OCI-M1 (cell line): Measurements from ENCODE around the gene TWIST2.

ENCODE experiments used
- DNase-seq: peaks from one replicate; lab custom pipeline; 2025; lab: John Stamatoyannopoulos, UW

TWIST2 gene

DNA sequence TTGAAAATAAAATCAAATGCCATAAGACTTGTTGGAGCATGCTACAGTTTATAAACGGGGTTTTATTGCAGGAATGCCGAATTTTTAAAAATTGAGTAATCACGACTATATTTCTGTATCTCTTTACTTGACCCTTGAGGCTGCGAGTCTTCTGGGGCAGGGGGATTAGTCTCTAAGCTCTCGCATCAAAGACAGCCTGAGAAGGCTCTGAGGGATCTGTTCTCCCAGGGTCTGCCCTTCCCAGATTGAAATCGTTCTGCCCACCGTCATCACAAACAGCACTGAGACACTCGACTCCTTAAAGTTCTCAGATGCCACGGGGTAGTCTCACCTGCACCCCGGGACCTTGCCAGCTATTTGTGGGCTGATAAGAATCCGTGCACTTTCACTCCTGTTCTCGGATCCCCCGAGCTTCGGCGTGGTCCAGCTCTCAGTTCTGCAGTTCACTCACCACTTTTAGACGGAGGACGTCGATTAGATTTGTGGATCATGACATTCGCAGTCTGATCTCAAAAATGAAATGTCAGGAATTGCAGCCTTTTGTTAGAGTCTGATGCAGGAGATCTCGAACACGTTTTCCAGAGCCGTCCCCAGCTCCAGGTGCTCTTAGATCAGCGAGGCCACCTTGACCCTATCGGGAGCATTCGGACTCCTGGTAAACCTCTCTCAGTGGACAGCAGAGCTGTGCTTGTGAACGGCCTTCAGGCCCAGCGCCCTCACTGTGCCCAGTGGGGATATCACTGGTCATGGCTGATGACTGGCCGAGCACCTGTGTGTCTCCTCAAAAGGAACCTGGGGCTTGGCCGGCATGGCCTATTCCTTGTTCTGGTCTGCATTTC, 43.0 kb downstream of the TWIST2 start:
- no peak for DNase-seq

DNA sequence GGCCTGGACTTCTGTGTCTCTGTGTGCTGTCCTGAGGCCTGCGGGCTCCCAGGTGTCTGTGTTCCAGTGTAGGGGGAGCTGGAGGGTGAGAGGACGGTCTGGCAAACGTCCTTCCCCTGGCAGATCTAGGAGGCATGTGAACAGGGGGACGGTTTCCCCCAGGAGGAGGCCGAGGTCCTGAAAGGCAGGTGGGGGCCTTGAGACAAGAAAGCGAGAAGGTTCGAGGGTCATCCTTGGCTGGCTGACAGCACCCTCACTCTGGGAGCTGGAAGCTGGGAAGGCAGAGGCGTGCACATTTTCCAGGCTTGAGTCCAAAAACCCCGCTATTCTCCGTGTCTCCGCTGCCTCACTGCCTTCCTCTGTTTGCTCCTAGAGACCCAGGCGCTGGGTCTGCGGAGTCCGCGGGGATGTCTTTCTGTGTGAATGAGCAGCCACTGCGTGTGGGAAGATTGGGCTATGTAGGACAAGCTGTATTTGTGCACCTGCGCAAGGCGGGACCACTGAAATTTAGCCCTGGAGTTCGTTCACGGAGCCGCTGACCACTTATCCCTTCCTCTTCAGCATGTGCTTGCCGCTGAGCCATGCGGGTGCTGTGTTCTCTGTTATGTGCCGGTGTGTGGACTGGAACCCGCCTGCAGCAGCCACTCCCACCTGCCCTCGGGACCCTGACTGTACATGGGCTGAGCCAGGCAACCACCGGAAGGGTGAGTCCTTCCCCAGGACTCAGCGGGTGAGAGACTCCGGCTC, 43.7 kb downstream of the TWIST2 start:
- no peak for DNase-seq

DNA sequence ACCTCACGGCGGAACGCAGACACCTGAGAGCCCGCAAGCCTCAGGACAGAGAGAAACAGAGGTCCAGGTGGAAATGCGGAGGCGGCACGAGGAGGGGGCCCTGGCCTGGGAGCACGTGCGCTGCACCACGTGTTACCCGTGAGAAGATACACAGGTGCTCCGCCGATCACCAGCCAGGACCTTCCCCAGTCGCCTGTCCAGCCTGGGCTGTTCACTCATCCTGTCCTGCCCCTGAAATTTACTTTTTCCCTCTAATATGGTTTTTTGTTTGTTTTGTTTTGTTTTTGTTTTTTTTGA, 44.3 kb downstream of the TWIST2 start:
- no peak for DNase-seq

DNA sequence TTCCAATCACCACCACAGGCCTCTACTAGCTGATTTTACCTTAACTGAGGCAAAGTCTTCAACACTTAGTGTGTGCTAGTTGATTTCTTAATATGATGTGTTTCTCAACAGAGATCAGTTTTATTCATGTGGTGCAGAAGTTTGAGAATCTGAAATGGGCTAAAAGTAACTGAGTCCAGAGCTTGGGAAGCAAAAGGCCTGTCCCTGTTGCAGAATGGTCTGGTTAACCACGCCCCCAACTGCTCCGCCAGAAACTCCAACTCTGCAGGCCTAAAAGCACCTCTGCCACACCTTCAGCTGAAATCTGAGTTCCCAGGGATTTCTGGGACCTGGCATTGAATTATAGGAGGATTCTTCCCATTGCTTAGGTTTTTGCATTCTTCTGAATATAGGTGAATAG, 44.9 kb downstream of the TWIST2 start:
- no peak for DNase-seq

DNA sequence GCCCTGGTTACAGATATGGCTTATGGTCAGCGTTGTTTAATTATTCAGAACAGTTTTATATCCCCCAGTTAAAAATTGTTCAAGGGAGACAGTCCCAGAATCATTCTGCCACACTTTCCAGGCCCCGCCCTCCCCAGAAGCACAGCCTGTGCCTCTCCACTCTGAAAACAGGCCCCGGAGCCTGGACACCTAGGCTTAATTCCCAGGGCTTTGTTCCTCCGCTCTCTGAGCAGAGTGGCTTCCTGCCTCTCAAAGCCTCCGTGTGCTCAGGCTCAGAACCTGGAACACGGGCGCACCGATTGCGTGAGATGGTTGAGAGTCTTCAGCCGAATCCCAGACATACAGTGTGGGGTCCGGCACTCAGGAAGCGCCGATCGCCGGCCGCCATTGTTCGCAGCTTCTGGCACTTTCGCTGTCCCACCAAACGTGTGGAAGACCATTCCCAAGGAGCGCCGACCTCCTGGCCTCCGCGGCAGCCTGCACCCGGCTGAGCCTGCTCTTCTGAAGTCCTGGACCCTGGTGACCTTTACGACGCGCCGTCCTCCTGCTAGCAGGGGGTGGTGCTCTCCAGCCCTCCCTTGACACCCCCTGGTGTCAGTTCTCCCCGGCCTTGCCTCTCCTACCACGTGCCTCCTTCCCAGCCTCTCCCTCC, 45.6 kb downstream of the TWIST2 start:
- DNase-seq = no peak

DNA sequence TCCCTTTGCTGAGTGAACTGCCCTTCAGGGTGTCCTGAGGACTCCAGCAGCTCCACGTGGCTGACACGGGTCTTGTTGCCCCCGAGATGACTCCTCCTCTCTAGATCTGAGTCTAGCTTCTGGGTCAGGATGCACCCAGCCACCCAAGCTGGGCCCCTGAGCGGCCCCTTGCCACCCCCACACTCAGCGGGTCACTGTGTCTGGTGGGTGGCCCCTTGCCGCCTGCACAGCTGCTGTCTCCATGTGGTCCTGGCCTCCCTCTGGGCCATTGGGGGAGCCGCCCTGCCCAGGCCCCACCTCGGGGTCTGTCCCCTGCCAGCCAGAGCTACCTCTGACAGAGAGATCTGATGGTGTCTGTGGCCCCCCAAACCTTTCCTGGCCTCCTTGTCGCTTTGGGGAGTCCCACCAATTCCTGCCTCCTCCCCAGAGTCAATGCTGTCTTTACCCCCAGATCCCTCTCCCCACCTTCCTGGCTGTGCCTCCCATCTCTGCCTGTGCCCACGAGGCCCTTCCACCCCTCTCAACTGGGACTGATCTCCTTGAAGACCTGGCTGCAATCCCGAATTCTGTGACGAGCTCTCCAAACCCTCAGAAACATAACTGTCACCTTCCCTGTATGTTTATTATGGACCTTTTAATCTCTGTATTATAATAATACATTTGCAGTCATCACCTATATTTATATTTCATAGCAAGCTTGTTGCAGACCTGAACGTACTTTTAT, 46.5 kb downstream of the TWIST2 start:
- no peak for DNase-seq

DNA sequence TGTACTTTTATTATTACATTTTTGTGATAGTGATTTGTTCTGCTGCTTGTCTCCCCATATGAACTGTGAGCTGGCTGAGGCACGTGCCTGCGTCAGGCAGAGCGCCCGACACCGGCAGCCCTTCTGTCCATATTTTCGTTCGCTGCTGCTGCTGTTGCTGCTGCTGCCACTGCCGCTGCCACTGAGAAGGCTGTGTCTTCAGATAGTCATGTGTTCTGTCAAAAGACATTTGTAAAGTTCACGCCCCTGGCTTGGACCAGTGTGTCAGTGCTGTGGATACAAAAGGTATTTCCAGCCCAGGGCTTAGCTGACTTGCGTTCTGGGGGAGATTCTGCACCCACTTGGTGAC, 47.0 kb downstream of the TWIST2 start:
- DNase-seq = no peak

DNA sequence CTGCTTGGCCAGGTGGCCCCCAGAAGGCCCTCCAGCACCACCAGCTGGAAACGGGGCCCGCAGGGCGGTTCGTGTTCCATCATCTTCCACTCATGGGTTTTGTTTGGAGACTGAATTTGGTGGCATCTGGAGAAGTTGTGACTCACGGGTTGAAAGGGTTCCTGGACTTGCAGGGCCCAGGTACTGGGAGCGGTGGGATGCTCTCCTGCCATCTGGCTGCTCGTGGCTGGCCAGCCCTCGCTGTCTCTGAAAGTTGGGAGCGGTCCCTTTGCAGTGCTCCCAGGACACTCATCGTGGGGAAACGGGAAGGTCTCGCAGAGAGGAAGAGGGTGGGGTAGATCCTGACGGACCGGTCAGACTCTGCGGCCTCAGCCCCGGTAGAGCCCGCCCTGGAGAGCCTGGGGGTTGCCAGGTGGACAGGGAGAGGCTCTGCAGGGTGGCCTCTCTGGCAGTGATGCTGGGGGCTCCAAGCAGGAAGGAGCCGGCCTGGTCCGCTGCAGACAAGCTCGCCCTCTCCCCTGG, 47.5 kb downstream of the TWIST2 start:
- no peak for DNase-seq

DNA sequence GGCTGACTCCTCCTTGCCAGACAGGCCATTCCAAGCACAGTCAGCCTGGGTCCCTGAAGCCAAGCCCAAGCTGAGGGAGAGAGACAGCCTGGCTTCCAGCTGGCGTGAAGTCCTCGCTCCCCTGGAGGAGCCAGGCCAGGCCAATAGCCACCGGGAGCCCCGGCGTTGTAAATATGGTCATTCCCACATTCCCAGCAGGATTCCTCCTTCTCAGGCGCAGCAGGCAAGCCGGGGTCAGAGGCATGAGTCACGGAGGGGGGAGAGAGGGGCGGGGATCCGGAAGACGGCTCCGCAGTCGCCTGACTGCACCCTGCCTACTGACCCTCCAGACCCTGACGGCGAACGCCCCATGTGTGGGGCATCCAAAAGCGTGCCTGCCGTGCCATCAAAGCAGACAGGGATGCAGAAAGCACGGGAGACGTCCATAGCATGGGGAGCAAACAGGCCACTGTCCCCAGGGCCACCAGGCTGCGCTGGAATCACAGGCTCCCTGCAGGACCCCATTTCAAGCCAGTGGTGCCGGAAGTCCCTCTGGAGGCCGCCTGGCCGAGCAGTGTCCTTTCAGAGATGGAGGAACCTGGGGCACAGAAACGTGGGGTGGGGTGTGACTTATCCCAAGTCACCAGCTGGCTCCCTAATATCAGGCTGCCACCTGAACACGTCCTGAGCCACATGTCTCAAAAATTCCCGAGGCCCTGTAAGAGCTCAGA, 48.2 kb downstream of the TWIST2 start:
- no peak for DNase-seq

DNA sequence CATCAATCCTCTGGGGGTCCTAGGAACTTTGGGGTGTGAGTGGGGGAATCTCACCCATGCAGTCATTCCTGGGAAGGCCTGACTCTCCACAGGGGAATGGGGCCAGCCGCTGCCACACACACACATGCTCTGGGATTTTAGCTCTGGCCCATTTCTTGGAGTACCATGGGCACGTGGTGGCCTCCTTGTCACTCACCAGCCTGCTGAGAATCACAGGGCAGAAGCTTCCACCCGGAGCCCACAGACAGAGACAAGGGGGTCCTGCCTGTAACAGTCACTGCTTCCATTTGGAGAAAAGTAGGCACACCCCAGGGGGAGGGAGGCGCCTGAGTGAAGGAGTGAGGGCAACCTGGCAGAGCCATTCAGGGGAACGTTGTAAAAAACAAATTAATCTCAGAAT, 48.8 kb downstream of the TWIST2 start:
- no peak for DNase-seq

DNA sequence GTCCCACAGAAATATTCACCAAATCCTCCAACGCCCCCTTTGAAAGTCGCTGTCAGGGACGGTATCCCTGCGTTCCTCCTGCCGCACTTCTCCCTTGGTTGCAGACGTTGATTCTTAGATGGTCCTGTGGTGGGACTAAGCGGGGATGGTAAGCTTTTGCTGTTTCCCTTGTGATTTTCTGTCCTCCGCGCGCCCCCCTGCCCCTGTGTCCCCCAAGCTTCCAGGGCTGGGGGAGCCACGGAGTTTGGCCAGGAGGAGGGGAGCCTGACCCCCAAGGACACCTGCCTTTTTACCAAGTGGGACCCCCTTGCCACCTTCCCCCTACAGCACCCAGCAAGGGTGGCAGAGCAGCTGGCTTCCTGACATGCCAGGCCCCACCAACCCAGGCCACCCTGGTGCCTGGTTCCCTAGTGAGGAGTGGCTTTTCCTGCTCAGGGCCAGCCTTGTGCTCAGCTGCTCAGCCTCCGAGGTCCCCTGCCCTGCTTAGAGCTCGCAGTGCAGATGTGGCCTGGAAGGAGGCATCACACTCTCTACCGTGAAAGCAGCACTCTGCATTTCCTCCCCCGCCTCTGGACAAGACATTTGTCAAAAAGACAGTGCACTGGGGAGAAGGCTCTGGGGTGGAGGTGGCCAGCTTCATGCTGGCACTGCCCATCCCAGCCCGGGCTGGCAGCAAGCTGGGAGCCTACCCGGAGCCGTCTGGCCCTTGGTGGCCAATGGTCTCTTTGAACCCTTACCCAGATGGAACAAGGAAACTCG, 49.4 kb downstream of the TWIST2 start:
- DNase-seq = no peak

DNA sequence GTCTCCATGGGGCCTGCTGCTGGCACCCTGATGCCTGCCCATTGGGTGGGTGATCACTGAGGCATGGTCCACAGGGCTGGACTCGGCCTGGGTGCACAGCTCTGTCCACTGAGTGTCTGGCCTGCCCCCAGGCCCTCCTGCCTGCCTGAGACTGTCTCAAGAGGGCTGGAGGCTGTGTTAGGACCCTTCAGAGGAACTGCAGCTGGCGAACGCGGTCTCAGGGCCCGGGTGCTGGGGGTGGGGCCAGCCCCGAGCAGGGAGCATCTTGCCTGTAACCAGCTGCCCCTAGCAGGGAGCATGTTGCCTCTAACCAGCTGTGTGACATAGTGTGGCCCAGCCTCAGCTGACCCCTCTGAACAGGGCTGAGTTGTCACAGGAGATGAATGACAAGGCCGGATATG, 50.0 kb downstream of the TWIST2 start:
- DNase-seq = no peak

DNA sequence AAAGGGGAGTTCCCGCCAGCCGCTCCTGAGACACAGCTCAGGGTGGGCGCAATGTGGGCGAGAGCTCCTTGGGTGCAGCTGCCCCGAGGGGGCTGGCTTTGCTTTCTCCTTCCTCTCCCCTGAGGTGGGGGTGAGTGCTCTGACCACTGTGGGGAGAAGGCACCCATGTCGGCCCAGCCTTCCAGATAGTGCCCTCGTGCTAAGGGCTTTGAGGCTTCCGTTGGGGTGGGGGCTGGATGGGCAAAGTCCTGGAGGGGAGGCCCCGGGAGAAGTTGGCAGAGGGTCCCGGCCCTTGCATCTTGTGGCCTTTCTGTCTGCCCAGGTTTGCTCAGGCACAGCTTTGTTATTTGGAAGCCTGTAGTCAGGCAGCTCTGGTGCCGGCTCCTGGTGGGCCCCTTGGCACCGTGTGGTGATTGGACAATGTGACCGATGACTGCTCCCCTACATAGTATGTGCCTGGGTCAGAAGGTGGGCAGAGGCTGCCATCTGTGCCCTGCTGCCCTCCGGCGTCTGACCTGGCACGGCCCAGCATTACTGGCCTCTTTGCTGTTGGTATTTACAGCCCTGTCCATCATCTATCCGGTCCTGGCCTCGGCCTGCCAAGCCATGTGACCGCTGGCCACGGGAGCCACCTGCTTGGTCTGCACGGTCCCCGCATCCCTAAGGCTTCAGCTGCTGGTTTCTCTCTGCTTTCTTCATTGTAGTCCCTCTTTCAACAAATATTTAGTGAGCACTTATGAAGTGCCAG, 50.8 kb downstream of the TWIST2 start:
- DNase-seq = no peak

DNA sequence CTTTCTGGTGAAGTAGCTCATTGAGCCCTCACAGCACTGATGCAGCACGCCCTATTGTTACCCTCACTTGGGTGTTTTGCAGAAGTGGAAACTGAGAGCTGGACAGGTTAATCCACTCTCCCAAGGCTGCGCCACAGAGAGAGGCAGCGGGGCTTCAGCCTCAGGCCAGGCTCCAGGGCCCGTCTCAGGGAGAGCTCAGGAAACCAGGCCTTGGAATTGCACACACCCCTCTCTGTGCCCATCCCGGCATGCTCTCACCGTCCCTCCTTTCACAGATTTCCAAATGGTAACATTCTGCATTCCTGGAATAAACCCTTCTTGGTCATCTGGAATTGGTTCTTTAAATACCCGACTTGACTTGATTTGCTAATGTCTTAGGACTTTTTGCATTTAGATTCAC, 51.5 kb downstream of the TWIST2 start:
- DNase-seq = no peak

DNA sequence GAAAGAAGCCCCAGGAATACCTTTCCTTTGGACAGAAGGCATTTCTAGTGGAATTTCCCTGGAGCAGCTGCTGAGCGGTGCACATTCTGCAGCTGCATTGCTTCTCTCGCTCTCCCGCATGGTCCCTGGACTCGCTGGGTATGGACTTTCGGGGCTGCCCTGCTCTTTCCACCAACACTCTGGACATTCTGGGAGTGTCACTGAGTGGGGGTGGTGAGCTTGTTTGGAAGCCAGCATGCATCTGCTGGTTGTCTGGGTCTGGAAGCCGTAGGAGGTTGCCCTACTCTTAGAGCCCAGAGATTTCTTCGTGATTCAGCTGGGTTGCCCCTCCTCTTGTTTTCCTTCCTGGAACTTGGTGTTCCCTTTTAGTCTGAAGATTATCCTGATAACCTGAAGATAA, 52.6 kb downstream of the TWIST2 start:
- no peak for DNase-seq

DNA sequence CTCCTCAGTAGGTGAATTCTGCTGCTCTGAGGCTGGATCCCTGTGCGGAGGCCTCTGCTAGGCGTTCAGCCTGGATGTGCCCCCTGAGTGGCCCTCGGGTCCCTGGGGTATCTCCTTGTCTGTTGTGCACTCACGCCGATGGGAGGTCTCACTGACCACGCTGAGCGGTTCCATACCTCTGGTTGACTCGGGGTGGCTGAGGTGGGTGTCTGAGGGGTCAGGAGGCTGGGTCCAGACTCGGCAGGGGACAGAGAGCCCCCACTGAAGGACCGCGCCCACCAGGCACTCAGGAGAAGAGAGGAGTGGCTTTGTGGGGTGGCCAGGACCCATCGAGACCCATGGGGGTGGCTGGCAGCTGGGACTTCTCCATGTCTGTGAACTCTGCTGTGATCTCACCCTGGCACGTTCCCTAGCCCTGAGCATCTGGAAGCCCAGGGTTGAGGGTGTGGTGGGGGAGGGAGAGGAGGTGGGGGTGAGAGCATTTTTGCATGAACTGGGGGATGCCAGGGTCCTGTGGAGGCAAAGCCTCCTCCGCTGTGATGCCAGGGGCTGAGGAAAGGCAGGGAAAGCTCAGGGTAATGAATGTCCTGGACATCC, 53.7 kb downstream of the TWIST2 start:
- DNase-seq = no peak

DNA sequence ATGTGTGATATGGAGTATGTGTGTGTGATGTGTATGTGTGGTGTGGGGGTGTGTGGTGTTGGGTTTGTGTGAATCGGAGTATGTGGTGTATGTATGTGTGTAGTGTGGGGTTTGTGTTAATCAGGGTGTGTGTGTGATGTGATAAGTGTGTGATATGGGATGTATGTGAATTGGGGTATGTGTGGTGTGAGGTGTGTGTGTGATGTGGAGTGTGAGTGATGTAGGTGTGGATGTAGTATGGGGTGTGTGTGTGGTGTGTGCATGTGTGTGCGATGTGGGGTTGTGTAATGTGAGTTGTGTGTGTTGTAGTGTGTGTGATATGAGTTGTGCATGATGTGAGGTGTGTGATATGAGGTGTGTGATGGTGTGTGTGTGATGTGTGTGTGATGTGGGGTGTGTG, 54.4 kb downstream of the TWIST2 start:
- no peak for DNase-seq

DNA sequence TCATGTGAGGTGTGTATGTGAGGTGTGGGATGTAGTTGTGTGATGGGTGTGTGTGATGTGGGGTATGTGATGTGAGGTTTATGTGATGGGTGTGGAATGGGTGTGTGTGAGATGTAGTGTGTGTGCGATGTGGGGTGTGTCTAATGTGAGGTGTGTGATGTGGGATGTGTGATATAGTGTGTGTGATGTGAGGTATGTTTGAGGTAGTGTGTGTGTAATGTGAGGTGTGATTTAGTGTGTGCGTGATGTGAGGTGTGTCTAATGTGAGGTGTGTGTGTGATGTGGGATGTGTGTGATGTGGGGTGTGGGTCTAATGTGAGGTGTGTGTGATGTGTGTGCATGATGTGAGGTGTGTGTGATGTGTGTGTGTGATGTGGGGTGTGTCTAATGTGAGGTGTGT, 55.3 kb downstream of the TWIST2 start:
- DNase-seq = no peak

DNA sequence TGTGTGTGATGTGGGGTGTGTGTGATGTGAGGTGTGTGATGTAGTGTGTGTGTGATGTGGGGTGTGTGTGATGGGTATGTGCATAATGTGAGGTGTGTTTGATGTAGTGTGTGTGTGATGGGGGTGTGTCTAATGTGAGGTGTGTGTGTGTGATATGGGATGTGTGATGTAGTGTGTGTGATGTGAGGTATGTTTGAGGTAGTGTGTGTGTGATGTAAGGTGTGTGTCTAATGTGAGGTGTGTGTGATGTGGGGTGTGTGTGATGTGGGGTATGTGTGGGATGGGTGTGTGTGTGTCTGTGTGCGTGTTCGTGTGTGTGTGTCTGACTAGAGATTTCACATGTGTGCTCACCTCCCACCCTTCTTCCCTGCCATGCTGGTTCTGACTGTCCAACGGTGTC, 56.3 kb downstream of the TWIST2 start:
- DNase-seq = no peak

DNA sequence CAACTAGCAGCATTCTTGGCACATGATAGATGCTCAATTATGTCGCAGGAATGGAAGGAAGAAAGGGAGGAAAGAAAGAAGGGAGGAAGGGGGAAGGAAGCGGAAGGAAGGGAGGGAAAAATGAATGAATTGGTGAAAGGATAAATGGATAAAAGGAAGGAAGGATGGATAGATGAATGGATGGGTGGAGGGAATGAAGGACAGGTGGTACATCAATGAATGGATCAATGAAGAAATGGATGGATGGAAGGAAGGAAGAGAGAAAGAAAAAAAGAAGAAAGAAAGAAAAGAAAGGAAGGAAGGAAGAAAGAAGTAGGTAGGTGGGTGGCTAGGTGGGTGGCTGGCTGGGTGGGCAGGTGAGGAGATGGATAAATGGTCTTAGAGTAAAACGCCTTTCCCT, 56.8 kb downstream of the TWIST2 start:
- no peak for DNase-seq
